Measurements from ENCODE around the gene ADGRL1.
"Not testable (repeated sequence)": the region's sequence is repeated elsewhere in the genome, so short reads cannot be mapped to it uniquely, and the experiment has no call there.

ADGRL1 gene

DNA sequence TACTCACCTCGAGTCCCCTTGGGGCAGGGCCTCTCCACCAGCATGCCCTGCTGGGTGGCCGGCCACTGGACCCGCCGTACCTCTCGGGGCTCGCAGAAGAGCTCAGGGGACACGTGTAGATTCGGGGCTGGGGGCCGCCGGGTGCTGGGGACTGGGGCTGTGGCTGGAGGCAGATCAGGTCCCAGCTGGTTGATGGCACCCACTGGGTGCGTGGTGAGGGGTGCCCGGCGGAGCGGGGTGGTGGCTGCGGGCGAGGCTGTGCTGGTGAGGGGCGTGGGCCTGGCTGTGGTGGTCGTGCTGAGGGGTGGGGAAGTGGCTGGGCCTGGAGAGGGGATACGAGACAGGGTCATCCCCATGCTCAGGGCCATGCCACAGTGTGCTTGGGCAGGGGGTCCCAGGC, 44.7 kb downstream of the ADGRL1 start:
- DNase-seq (ENCODE audit: low read depth in 2 of 2) = no peak

DNA sequence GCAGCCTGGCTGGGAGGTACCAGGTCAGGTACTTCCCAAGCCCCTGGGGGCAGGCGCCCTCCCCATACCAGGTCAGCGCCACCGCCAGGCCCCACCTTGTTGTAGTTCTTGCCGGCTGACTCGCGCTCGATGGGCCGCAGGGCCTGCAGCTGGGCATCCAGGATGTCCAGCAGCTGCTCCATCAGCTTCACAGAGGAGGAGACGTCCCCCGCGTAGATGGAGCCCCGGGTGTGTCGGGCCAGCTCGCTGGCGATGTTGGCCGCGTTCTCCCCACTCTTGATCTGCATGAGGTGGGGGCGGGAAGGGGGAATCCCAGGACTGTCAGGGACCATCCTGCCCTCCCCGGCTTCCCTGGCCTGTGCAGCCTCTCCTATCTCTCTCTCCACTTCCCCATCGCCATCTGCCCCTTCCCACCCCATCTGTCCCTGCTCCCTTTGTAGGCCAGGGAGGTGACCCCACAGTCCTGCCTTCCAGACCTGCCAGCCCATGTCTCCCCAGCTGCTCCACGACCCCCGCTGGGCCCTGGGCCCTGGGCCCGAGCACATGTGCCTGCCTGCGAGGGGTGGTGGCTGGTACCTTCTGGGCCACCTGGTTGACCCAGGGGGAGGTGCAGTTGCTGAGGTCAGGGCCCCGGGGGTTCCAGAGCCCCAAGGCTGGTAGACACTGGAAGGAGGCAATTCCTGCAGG, 45.8 kb downstream of the ADGRL1 start:
- DNase-seq (ENCODE audit: low read depth in 2 of 2) = no peak

DNA sequence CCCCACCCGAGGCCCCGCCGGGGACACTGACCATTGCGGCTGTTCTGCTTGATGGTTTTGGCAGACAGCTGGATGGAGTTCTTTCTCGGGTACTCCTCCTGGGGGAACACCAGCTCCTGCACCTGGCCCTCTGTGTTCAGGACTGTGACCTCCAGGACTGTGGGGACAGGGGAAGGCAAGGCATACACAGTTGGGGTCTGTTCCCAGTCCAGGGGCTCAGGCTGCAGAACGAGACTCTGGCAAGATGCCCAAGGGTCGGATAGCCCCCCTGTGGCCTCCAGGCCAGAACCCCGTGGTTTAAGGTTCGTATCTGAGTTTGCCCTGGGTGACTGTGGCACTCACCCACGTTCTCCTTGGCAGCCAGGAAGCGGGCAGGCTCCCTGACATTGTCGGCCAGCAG, 46.9 kb downstream of the ADGRL1 start:
- no peak for DNase-seq (ENCODE audit: low read depth in 2 of 2)

DNA sequence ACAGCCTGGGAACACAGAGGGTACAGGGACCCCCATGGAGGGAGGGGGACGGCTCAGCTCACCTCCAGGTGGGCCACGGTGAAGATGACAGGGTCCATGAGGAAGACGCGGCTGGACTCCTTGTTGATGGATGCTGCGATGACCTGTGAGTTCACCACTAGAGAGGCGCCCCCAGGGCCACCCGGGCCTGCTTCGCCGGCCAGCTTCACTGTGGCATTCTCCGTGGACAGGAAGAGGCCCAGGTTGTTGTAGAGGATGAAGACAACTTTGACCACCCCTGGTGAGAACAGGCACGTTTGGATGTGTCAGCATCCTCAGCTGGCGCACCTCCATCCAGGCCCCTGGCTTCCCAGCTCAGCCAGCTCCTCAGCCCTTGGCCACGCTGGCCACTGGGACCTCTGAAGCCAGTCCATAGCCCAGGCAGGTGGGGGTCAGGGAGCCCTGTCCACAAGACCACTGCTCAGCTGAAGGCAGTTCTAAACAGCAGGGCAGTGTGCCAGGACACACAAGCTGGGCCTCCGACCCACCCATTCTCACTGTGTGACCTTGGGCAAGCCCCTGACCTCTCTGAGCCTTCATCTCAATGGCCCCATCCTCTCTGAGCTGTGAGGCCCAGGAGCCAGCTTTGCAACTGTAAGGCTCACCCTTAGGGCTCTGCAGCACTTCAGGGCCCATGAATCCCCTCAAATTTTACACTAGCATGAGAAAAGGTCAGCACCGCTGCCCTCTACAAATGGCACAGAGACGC, 47.5 kb downstream of the ADGRL1 start:
- DNase-seq (ENCODE audit: low read depth in 2 of 2) = no peak

DNA sequence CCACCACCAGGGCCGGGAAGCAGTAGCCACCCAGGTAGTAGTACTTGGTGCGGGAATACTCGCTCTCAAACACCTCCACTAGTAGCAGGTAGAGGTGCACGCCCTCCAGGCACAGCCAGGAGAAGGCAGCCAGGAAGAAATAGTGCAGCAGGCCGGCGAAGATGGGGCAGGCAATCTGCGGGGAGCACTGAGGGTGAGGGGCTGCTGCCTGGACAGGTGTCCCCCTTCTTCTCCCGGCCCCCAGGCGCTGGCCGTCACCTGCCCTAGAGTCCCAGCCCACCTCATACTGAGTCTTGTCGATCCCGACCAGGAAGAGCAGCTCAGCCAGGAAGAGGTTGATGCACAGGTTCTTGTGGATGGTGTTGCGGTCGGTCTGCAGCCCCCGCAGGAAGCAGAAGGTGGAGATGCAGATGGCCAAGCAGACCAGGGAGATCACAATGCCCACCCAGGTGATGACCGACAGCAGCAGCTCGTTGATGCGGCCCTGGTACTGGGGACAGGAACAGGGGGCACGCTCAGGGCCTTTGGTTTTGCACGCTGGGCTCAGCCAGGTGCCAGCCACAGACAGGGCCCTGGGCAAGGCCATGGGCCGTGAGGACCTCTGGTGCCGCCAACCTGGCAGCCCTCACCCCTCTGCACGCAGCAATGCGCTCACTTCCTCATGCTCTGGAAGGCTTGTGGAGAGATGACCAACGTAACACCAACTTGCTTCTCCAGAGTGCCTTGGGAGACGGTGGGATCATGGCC, 48.8 kb downstream of the ADGRL1 start:
- no peak for DNase-seq (ENCODE audit: low read depth in 2 of 2)

GRCh38 chr19:14156122-14156521, 49.8 kb downstream of the ADGRL1 start:
- no peak for DNase-seq (ENCODE audit: low read depth in 2 of 2)

DNA sequence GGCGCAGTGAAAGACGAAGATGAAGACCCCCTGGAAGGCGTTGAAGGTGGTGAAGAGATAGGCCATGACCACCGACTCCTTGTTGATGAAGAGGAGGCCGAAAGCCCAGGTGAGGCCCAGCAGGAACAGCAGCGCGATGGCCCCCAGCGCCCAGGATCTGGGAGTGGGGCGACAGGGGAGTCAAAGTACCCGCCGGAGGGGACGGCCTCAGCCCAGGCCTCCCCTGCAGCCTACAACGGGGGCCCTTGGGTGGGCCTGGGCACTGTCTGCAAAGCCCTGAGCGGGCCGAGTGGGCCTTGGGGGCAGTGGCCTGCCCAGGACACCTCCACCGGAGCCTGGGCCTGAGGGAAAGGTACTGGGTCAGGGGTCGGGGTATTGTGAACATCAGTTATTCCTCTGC, 50.6 kb downstream of the ADGRL1 start:
- DNase-seq (ENCODE audit: low read depth in 2 of 2) = no peak

GRCh38 chr19:14152713-14153112, 53.3 kb downstream of the ADGRL1 start:
- DNase-seq (ENCODE audit: low read depth in 2 of 2) = no peak

DNA sequence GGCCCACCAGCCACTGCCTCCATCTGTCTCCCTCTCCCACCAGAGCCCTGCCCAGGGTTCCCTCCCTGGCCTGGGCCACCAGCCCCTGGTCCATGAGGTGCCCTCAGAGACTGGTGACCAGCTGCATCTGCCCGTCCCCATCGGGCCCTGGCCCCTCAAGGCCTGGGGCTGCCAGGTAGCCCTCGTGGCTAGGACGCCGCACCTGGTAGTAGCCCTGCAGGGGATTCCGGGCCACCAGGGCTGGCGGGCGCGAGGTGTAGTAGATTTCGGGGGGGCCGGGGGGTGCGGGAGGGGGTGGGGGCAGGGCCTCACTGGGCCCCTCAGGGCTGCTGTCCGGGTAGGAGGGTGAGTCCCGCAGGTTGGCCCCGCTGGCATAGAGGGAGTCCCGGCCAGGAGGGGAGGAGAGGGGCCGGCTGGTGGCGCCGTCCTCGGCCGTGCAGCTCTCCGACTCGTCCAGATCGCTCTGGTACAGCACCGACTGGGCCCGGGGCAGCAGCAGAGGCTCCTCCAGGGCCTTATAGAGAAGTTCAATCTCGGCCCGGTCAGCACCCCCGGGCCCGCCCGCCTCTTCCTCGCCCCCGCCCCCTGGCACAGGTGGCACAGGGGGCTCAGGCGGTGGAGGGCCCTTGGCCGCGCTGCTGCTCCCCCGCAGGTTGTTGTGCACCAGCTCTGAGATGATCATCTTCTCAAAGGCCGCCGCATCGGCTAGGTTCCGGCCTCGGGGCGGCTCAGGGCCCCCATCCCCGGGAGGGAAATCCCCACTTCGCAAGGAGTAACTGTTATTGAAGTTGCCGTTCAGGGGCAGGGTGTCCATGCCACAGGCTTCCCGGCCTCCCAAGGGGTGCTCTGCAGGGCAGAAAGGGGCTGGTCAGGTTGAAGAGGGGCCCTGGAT, 55.0 kb downstream of the ADGRL1 start:
- no peak for DNase-seq (ENCODE audit: low read depth in 2 of 2)

- no peak for DNase-seq (ENCODE audit: low read depth in 2 of 2)
Observed at GRCh38 chr19:14150041-14150769, 55.8 kb downstream of the ADGRL1 start.

GRCh38 chr19:14149509-14149994, 56.4 kb downstream of the ADGRL1 start:
- DNase-seq (ENCODE audit: low read depth in 2 of 2) = peak in 1 of 2 experiments; percentile 8

GRCh38 chr19:14148751-14149410, 57.1 kb downstream of the ADGRL1 start:
- no peak for DNase-seq (ENCODE audit: low read depth in 2 of 2)

- peak; percentile 9 to 24 for DNase-seq (ENCODE audit: low read depth in 2 of 2)
Observed at GRCh38 chr19:14147797-14148605, 58.0 kb downstream of the ADGRL1 start.

DNA sequence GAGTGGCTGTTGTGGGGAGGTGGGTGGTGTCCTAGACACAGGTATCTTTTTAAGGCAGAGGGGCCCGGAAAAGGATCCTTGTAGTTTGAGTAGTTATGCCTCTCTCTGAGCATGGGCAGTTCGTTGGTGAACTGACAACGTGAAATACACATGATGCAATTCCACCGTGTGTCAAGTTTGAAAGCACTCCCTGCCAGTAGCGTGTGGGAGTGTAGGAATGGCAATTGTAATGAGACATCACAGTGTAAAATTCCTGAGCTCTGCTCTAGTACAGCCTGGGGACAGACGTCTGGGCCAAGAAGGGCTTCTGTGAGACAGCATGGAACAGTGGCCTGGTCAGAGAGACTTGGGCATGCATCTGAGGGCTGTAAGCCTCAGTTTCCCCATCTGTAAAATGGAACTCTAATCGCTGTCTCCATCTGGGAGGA, 59.2 kb downstream of the ADGRL1 start:
- DNase-seq (ENCODE audit: low read depth in 2 of 2) = peak; percentile 60

- not testable (repeated sequence) for DNase-seq (ENCODE audit: low read depth in 2 of 2)
Observed at GRCh38 chr19:14146169-14146568, 59.8 kb downstream of the ADGRL1 start.

DNA sequence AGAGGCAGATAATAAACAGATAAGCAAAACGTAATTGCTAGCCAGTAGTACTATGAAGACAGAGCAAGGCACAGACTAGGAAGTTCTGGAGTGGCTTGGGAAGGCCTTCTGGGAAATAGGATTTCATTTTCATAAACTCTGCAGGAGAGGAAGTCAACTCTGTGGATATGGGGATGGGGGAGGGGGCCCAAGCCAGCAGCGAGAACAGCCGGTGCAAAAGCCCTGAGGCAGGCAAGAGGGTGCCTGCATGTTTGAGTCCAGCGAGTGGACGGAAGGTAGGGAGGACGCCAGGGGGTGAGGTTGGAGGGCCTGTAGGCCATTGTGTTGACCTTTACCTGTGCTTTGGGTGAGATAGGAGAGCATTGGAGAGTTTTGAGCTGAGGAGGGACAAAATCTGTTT, 60.6 kb downstream of the ADGRL1 start:
- no peak for DNase-seq (ENCODE audit: low read depth in 2 of 2)

DNA sequence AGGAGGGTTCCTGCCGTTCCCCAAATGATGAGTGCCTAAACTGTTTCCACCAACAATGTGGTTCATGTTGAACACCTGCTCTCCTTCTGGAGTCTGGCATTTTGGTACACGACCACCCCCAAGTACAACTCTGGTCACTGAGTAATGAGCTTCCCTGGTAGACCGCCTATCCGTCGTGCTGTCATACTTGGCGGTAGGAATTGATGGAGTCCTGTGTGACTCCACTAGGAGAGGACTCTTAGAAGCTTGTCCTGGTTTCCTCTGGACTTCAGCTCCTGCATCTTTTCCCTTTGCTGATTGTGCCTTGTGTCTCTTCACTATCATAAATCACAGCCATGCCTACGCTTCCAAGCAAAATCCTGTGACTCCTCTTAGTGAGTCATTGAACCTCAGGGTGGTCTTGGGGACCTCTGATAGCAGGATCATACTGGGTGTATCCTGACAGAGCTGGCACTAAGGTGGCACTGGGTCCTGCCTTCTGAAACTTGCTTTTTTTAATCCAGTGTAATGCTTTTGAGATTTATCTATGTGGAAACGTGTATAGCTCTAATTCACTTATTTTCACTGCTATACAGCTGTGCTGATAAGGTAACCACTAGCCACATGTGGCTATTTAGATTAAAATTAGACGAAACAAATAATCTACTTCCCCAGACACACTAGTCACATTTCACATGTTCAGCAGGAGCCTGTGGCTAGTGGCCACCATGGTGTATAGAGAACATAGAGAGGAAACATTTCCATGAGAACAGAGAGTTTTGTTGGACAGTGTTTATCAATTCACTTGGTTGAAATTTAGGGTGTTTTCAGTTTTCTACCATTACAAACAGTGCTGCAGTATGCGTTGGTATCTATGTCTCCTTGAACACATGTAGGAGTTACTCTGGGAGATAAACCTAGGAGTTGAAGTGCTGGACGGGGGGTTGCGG, 63.4 kb downstream of the ADGRL1 start:
- no peak for DNase-seq (ENCODE audit: low read depth in 2 of 2)

GRCh38 chr19:14141041-14141440, 64.9 kb downstream of the ADGRL1 start:
- no peak for DNase-seq (ENCODE audit: low read depth in 2 of 2)
